Cerebellar cortex (tissue), 1 donor: ENCODE measurements around the gene KIF25.
"Not testable (repeated sequence)": the region's sequence is repeated elsewhere in the genome, so short reads cannot be mapped to it uniquely, and the experiment has no call there.

Experiments
- DNase-seq: peaks from one replicate; pipeline ENCODE4 v3.0.0-alpha.2; 2015; ENCODE audit warnings: low spot score

KIF25 gene

DNA sequence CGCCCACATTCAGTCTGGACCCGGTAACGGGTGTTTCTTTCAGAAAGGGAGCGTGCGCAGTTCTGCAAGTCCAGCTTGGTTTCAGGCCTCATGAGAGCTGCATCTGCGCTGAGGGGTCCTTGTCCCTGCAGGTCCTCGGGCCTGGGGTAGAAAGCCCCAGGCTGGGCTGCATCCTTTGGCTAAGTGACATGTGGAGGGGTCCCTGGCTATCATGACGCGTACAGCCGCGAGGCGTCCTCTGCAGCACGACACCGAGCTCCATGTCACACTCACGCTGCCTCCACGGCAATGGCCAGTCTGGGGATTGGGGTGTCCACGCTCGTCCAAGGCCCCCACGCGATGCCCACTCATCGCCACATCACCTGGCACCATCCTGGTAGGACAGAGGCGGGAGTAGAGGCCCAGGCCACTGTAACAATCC is 1.7 kb upstream of the KIF25 start:
- DNase-seq = no peak

DNA sequence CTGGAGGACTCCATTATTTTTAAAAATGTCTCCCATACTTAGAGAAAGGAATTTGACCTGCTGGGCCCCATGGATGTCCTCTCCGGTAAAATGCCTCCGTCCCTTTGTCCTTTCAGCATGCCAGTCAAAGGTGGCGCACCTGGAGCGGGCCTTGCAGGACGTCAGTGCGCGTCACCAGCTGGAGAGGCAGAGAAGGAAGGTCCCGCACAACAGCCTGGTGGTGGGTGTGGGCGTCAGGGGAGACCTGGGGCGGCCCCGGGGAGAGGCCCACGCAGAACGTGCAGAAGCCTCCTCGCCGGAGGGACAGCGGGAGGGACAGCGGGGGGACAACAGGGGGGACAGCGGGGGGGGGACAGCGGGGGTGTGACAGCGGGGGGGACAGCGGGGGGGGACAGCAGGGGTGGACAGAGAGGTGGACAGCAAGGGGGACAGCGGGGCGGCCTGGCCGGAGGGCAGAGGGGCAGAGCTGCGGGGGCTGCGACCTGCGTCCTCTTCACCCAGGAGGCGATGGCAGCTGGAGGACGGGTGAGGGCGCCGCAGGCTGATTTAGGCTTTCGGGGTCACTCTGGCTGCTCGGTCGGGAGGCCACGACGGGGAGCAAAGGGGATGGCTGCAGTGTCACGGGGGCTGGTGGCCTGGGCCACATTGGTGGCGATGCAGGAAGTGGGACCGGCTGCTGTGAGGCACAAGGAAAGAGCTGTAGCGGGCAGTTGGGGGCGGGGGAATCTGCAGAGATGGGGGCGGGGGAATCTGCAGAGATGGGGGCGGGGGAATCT is 859 bp upstream of the KIF25 start:
- DNase-seq = peak; percentile 54

DNA sequence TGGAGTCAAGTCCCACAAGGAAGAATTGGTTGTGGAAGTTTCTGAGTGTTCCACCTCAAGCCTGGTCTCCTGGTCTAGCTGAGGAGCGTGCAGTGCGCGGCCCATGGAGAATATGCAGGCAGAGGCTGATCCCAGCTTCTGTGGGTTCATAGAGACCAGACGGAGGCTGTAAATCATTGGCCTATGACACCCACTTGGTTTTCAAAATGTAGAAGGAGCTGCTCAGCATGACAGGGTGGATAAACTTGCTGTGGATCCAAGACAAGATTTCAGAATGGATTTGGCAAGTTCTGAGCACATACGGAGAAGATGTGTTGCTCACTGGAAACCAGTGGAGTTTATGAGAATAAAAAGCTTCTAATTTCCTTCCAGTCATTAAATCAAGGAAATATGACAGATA is 744 bp downstream of the KIF25 start:
- peak; percentile 16 for DNase-seq

DNA sequence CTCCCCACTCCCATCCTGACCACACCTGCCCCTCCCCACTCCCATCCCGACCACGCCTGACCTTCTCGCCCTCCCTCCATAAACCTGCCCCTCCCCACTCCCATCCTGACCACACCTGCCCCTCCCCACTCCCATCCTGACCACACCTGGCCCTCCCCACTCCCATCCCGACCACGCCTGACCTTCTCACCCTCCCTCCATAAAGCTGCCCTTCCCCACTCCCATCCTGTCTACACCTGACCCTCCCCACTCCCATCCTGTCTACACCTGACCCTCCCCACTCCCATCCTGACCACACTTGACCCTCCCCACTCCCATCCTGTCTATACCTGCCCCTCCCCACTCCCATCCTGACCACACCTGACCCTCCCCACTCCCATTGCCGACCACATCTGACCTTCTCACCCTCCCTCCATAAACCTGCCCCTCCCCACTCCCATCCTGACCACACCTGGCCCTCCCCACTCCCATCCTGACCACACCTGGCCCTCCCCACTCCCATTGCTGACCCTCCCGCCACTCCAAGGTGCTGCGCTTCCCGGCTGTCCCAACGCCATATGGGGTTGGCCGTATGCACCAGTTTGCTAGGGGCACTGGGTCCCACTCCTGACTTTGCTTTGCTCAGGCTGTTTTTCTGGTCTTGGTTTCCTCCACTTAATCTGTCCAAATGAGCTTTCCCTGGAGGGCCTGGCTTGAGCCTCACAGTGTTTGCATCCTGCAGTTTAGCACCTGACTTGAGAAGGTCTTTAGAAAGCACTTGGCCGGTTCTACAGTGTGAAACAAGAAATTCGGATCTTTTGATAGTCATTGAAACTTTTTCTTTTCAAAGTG is 2.9 kb downstream of the KIF25 start:
- DNase-seq = no peak

DNA sequence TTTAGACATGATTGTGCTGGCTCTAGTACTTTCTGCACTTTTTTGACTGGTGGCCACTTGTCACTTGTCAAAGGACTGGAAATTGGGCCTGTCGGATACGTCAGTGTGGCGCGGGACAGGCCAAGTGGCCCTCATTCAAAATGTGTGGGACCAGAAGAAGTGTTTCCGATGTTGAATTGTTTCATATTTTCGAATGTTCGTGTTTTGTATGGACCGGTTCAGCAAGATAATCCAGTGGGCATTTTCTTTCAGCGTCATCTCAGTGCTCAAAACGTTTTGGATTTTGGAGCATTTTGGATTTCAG is 3.5 kb downstream of the KIF25 start:
- DNase-seq = no peak

DNA sequence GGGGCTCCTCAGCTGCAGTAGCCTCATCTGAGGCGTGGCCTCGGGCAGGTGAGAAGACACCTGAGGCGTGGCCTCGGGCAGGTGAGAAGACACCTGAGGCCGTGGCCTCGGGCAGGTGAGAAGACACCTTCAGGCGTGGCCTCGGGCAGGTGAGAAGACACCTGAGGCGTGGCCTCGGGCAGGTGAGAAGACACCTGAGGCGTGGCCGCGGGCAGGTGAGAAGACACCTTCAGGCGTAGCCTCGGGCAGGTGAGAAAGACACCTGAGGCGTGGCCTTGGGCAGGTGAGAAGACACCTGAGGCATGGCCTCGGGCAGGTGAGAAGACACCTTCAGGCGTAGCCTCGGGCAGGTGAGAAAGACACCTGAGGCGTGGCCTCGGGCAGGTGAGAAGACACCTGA is 4.0 kb downstream of the KIF25 start:
- DNase-seq = not testable (repeated sequence)

DNA sequence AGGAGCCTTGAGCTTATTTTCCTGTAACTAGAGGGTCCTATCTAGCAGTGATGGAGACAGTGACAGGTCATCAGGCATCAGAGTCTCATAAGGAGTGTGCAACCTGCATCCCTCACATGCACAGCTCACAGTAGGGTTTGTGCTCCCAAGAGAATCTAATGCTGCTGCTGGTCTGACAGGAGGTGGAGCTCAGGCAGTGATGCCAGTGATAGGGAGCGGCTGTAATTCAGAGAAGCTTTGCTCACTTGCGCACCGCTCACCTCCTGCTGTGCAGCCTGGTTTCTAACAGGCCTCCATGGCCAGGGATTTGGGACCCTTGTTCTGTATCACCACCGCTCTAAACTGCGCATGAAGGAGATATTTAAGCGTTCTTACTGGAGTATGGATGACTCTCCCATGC is 5.3 kb downstream of the KIF25 start:
- DNase-seq = no peak

DNA sequence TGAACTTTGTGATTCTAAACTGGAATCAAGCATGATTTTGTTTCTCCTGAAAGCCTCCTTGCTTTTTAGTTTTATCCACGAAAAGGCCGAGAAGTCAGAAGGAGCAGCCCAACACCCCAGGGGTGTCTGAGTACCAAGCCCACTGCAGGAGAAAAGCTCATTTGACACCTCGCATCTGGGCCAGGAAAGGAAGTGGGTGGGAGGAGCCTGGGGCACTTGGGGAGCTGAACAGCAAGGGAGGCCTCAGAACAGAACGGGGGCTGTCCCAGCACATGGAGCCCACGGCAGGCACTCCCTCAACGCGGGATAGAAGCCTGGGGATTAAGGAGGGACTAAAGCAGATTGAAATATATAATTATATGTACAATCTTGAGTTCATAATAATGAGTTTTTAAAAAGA is 6.6 kb downstream of the KIF25 start:
- DNase-seq = no peak

DNA sequence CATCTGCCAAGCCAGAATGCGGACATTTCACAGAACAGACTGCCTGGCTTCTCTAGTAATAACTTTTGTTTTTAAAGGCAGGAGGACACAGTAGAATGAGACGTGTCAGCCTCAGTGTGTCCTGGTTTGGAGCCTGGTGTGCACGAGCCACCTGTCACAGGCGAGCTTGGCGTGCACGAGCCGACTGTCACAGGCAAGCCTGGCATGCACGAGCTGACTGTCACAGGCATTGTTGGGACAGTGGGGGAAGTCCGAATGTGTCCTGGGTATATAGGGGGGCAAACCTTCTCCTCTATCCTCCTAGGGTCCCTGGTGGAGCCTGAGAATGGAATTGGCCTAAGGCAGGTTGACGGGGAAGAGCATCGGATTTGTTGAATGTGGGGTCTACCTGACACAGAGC is 7.5 kb downstream of the KIF25 start:
- peak; percentile 18 for DNase-seq

DNA sequence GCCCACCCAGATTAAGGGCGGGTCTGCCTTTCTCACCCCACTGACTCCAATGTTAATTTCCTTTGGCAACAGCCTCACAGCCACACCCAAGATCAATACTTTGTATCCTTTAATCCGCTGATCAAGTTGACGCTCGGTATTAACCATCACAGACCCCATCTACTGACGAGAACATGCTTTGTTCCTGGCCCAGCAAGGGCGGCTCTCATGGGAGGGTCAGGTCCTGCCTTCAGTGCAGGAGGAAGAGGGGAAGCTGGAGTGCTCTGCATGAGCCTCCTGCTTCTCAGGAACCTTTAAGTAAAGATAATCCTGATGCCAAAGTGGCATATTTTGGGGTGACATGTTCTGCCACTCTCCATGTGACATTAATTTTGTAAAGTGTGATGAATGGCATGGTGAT is 8.3 kb downstream of the KIF25 start:
- no peak for DNase-seq

DNA sequence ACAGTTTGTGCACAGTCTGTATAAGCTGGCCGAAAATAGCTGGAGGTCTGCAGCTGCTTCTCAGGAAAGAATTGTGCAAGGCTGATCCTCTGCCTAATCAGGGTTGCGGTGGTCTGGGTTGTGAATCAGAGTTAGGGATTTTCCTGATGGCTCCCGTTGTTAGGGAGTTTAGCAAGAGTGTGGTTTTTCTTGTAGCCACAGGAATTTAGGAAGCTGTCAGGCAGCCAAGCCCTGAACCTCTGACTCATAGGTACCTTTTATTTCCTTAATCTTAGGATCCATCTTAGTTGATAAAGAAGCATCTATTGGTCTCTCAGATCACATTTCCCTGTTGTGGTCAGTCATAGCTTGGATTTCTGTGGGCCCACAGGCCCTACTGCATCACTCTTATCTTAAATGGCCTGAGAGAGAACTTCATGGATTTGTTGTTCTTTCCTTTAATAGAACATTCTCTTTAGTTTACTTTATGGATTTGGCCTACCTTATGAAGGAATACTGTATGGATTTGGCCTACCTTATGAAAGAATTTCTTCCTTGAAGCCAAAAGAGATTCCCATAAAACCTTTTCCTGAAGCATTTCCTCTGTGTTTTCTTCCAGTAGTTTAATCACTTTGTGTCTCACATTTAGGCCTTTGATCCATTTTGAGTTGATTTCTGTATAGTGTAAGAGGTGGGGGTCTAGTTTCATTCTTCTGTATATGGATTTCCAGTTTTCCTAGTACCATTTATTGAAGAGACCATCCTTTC is 10.3 kb downstream of the KIF25 start:
- DNase-seq = no peak

DNA sequence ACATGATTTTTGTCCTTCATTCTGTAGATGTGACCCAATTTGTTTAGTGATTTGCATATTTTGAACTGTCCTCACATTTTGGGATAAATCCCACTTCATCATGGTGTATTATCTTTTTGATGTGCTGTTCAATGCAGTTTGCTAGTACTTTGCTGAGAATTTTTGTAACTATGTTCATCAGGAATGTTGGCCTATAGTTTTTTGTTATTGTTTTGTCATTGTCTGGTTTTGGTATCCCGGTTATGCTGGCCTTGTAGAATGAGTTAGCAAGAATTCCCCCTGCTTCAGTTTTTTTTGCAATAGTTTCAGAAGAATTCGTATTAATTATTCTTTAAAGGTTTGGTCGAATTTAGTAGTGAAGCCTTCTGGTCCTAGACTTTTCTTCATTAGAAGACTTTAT is 11.9 kb downstream of the KIF25 start:
- no peak for DNase-seq

DNA sequence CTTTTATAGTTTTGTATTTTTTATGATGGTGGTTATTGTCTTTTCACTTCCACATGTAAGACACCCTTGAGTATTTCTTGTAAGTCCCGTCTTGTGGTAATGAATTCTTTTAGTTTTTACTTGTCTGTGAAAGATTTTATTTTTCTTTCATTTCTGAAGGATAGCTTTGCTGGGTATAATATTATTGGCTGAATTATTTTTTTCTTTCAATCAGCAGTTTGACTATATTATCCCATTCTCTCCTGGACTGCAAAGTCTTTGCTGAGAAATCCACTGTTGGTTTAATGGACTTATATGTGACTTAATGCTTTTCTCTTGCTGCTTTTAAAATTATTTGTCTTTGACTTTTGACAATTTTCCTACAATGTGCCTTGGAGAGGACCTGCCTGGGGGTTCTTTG is 13.8 kb downstream of the KIF25 start:
- DNase-seq = no peak

DNA sequence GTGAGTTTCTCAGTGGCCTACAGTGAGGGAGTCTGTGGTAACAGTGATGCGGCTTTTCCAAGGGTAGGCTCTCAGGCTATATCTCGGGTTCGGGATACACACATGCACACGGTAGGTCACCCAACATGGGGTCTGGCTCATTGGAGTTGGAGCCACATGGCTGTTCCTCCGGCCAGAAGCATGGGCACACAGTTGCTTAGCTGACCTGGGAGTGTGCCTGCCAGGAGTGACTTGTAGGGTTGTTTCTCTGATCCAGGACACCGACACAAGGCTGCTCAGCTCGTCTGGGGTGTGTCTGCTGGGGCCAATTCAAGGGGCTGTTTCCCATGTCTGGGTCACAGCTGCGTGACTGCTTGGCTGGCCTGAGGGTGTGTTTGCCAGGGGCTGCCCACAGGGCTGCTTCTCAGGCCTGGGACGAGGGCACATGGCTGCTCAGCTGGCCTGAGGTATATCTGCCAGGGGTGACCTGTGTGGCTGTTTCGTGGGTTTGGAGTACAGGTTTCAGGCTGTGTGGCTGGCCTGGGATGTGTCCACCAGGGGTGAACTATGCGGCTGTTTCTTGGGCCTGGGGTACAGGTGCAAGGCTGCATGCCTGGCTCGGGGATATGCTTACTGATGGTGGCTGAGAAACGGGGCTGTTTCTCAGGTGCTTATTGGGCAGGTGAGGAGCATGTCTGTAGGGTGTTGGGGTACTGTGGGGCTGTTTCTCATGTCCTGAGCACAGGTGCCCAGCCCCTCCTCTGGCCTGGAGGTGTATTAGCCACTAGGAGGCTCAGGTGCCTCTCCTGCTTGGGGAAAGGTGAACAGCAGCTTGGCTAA is 15.2 kb downstream of the KIF25 start:
- DNase-seq = no peak

DNA sequence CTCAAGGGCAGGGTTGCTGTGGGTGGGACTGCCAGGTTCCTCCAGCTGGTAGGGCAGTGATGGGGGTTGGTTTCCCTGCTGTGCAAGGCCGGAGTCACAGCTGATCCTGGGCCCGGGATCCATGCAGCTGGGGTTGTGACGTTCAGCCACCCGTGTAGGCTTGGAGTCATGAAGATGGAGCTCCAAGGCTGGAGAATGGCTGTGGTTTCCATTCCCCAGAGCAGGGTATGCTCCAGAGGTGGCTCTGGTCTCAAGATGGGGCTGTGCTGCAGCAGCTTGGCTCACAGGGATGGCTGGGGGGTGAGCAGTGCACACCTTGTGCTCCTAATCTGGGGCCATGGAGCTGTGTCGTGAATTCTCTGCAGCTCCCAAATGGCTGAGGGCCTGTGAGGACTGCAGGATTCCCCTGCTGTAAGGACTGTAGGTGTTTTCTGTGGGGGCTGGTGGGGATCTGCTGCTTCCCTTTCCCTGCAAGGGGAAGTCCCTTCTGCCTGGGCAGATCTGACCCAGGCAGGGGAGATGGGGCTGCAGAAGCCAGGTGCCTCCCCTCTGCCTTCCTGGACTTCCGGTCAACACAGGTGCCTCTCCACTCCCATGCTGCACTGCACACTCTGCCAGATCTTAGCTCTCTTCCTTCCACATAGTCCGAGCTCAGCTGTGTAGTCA is 15.9 kb downstream of the KIF25 start:
- no peak for DNase-seq

DNA sequence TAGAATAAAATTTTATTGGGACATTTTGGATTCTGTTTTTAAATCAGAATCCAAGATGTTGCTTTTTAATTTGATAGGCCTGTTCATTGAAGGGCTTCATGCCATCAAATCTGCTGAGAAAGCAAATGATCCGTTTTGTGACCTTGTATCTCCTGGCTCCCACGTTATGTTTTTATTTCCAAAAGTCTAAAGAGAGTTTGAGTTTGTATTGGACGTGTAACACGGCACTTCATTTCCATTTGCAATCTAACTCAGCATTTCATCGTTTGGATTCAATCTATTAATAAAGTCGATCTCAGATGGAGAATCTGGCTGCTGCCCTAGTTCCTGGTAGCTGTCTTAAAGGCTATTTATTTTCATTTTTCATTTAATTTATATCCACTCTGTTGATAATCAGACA is 17.0 kb downstream of the KIF25 start:
- DNase-seq = no peak

DNA sequence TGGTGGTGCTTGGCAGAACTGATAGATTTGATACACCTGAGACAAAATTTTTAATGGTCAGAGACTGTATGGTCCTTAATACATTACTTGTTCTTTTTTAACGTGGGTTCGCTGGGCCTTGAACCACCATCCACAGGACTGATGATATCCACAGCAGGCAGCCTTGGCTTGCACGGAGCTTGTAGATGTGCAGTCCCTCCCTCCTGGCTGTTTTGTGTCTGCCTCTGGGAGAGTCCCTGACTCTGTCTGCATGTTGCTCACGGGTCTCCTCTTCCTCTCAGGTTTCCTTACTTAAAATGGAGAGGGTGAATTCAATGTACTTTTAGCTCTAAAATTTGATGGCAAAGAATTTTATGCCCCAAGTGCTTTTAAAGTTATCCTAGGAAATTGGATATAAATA is 17.5 kb downstream of the KIF25 start:
- DNase-seq = no peak

DNA sequence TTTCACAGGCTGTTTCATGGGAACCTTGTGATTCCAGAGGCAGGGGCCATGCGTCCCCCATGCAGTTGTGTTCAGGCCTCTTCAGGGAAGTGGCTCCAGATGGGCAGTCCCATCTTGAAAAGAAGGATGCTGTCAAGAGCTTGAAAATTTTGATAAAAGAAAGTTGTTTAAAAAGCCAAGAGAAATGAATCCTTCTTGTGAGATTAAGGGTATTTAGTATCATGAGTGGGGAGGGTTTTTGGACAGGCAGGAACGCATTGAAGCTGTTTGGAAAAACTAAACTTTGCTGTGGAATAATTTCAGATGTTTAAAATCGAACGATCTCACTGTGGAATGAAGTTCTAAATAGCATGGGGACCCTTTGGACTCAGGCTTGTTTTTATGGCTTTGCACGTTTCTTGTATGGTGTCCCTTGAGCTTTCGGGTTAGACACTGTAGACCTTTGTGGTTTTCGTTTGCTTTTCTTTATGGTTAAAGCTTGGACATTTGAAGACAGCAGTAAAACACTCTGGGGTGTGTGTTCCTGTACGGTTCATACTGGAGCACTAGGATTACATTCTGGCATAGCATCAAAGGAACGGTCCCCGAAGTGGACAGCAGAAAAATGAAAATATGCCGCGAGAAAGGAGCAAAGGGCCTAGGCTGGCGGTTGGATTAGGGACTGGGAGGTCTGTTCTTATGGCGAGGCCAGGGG is 18.2 kb downstream of the KIF25 start:
- no peak for DNase-seq

DNA sequence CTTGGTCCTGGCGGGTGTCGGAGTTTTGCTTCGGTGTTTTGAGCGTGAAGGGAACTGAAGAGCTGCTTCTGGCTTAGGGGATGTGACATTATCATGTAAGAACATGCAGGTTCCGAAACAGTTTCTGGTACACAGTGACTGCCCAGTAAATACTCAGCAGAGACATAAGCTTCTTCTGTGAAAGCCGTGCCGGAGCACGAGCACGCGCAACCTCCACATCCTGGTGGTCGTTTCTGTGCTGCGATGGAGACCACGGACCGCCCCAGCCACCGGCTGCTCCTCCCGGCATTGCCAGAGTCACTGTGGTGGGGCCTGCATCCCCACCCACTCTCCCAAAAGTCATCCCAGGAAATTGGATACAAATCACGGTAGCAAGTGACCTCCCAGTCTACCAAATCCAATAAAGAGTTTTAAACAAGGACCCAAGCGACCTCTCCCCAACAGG is 18.7 kb downstream of the KIF25 start:
- DNase-seq = no peak

DNA sequence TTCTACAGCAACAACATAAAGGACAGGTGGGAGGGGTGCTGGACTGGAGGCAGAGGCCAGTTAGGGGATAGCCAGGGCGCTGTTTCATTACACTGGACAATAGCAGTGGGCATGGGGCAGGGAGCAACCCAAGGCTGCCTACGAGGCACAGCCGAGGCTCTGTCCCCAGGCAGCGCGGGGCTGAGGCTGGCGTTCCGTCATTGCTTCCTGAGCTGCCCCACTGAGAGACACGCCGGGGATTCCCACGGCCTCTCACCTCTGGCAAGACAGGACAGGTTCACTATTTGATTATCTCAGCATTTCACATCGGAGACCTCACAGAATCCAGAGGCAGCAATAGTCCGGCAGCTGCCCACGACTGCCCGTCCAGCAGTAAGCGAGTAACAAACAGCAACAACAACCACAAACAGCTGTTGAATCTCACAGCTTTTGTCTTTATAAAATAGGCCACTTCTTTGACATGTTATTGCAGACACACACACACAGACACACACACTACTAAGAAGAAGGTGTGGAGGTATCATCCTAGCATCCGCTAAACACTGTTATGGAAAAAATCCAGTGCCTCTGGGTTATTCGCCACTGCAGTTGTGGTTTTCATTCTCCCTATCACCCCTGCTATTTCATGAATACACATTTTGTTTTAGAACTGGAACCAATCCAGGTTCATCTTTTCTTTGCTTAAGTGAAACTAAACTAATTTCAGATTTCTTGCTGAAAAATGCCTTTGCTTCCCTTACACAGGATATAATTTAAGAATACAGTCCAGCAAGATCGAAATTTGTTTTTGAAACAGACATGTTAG is 19.5 kb downstream of the KIF25 start:
- DNase-seq = no peak
